ENCODE measurements around the gene REXO4.

GRCh38 chr9:133383438-133383837, 34.4 kb downstream of the REXO4 start:
- TF ChIP-seq EZH2 (IDR thresholded peaks at IDR 0.05) (no peak), CTCF (IDR thresholded peaks at IDR 0.05) (no peak)

Data from neural progenitor cell (in vitro differentiated cells).